Measurements from ENCODE around the gene BRPF3.

- TF ChIP-seq ZNF274 (IDR thresholded peaks at IDR 0.05; ENCODE audit: insufficient read depth, insufficient read length) = no peak
- no peak for TF ChIP-seq JUNB (IDR thresholded peaks at IDR 0.05)
- TF ChIP-seq, protein P1, sequence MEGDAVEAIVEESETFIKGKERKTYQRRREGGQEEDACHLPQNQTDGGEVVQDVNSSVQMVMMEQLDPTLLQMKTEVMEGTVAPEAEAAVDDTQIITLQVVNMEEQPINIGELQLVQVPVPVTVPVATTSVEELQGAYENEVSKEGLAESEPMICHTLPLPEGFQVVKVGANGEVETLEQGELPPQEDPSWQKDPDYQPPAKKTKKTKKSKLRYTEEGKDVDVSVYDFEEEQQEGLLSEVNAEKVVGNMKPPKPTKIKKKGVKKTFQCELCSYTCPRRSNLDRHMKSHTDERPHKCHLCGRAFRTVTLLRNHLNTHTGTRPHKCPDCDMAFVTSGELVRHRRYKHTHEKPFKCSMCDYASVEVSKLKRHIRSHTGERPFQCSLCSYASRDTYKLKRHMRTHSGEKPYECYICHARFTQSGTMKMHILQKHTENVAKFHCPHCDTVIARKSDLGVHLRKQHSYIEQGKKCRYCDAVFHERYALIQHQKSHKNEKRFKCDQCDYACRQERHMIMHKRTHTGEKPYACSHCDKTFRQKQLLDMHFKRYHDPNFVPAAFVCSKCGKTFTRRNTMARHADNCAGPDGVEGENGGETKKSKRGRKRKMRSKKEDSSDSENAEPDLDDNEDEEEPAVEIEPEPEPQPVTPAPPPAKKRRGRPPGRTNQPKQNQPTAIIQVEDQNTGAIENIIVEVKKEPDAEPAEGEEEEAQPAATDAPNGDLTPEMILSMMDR (IDR thresholded peaks at IDR 0.05 in 2 of 3, conservative IDR thresholded peaks at IDR 0.05 in 1 of 3; ENCODE audit: control insufficient read depth in 2 of 3, extremely low read depth in 1 of 3, insufficient read depth in 1 of 3, low read depth in 3 of 3, low read length in 3 of 3) = no peak
- no peak for TF ChIP-seq SRF (IDR thresholded peaks at IDR 0.05; ENCODE audit: low read depth in 2 of 2, low read length in 2 of 2)
- no peak for TF ChIP-seq GABPA (IDR thresholded peaks at IDR 0.05; ENCODE audit: low read depth)
- no peak for TF ChIP-seq CHD2 (IDR thresholded peaks at IDR 0.05; ENCODE audit: borderline replicate concordance, low read depth, low read length)
- TF ChIP-seq TCF7 (IDR thresholded peaks at IDR 0.05; ENCODE audit: borderline replicate concordance) = no peak
- TF ChIP-seq ATF7 (IDR thresholded peaks at IDR 0.05; ENCODE audit: low read depth) = no peak
- TF ChIP-seq, protein P2, sequence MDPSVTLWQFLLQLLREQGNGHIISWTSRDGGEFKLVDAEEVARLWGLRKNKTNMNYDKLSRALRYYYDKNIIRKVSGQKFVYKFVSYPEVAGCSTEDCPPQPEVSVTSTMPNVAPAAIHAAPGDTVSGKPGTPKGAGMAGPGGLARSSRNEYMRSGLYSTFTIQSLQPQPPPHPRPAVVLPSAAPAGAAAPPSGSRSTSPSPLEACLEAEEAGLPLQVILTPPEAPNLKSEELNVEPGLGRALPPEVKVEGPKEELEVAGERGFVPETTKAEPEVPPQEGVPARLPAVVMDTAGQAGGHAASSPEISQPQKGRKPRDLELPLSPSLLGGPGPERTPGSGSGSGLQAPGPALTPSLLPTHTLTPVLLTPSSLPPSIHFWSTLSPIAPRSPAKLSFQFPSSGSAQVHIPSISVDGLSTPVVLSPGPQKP (IDR thresholded peaks at IDR 0.05; ENCODE audit: low read depth, low read length) = no peak
These were observed 32.7 kb downstream of the BRPF3 start for GRCh38 chr6:36229223-36229622.

All from GM12878 (cell line).